Nucleus accumbens (tissue), 56 donors: ENCODE measurements around the gene ROPN1.
"Not testable (repeated sequence)": the region's sequence is repeated elsewhere in the genome, so short reads cannot be mapped to it uniquely, and the experiment has no call there.

ENCODE experiments used
- DNase-seq, 56 donors: peaks; one replicate each; lab custom pipeline; 2025; lab: John Stamatoyannopoulos, UW

ROPN1 gene

GRCh38 chr3:124001366-124001765 lies 9.4 kb upstream of the ROPN1 start:
- DNase-seq: not testable (repeated sequence)

- no peak for DNase-seq
Observed at GRCh38 chr3:123997543-123997942, 5.6 kb upstream of the ROPN1 start.

- DNase-seq: no peak
Observed at GRCh38 chr3:123993818-123994217, 1.9 kb upstream of the ROPN1 start.

GRCh38 chr3:123986427-123986826 lies 5.5 kb downstream of the ROPN1 start:
- DNase-seq: no peak

- no peak for DNase-seq
Observed at GRCh38 chr3:123984957-123985356, 7.0 kb downstream of the ROPN1 start.

GRCh38 chr3:123984350-123984749 lies 7.6 kb downstream of the ROPN1 start:
- DNase-seq: no peak

- not testable (repeated sequence) for DNase-seq
Observed at GRCh38 chr3:123981317-123981716, 10.6 kb downstream of the ROPN1 start.

- no peak for DNase-seq
Observed at GRCh38 chr3:123980539-123980938, 11.4 kb downstream of the ROPN1 start.

- DNase-seq: peak in 50 of 56 donors; percentile 15 to 76 (median 53)
Observed at GRCh38 chr3:123979525-123980501, 12.1 kb downstream of the ROPN1 start.

GRCh38 chr3:123976904-123977303 lies 15.0 kb downstream of the ROPN1 start:
- not testable (repeated sequence) for DNase-seq

GRCh38 chr3:123976181-123976898 lies 15.6 kb downstream of the ROPN1 start:
- not testable (repeated sequence) for DNase-seq

GRCh38 chr3:123975030-123975429 lies 16.9 kb downstream of the ROPN1 start:
- DNase-seq: not testable (repeated sequence)

GRCh38 chr3:123971406-123971805 lies 20.5 kb downstream of the ROPN1 start:
- DNase-seq: no peak

- DNase-seq: not testable (repeated sequence)
Observed at GRCh38 chr3:123967260-123967659, 24.7 kb downstream of the ROPN1 start.

GRCh38 chr3:123966799-123967198 lies 25.1 kb downstream of the ROPN1 start:
- not testable (repeated sequence) for DNase-seq

- not testable (repeated sequence) for DNase-seq
Observed at GRCh38 chr3:123964793-123965192, 27.1 kb downstream of the ROPN1 start.

- DNase-seq: no peak
Observed at GRCh38 chr3:123961508-123961856, 30.4 kb downstream of the ROPN1 start.

- DNase-seq: peak; percentile 39 to 96 (median 82)
Observed at GRCh38 chr3:123960781-123961507, 31.0 kb downstream of the ROPN1 start, which contains the start of gene CCDC14. Gene CCDC14, minus strand, starts transcription at chr3:123961229. Its CDS starts 56 bp downstream, at chr3:123961173.

- DNase-seq: no peak
Observed at GRCh38 chr3:123953735-123954134, 38.2 kb downstream of the ROPN1 start.

- DNase-seq: no peak
Observed at GRCh38 chr3:123952844-123953520, 38.9 kb downstream of the ROPN1 start.
